T1000 (cell line): Measurements from ENCODE around the gene UNC93B1.
"Not testable (repeated sequence)": the region's sequence is repeated elsewhere in the genome, so short reads cannot be mapped to it uniquely, and the experiment has no call there.

ENCODE experiments used
- DNase-seq: peaks from one replicate; lab custom pipeline; 2025; ENCODE audit warnings: mixed read lengths; lab: John Stamatoyannopoulos, UW

UNC93B1 gene

GRCh38 chr11:68009391-68010089 lies 5.6 kb upstream of the UNC93B1 start:
- no peak for DNase-seq

- DNase-seq, result no peak
These were observed 4.8 kb upstream of the UNC93B1 start for GRCh38 chr11:68008381-68009337.

- no peak for DNase-seq
These were observed 3.8 kb upstream of the UNC93B1 start for GRCh38 chr11:68007498-68008380.

- no peak for DNase-seq
These were observed 2.8 kb upstream of the UNC93B1 start for GRCh38 chr11:68006606-68007166.

- DNase-seq, result no peak
These were observed 846 bp upstream of the UNC93B1 start for GRCh38 chr11:68004551-68005335.

- DNase-seq, result no peak
These were observed 705 bp downstream of the UNC93B1 start for GRCh38 chr11:68002938-68003845.

- no peak for DNase-seq
These were observed 1.3 kb downstream of the UNC93B1 start for GRCh38 chr11:68002575-68002937.

- no peak for DNase-seq
These were observed 4.2 kb downstream of the UNC93B1 start for GRCh38 chr11:67999704-68000103.

GRCh38 chr11:67999201-67999629 lies 4.7 kb downstream of the UNC93B1 start:
- DNase-seq, result no peak

GRCh38 chr11:67998150-67999045 lies 5.5 kb downstream of the UNC93B1 start:
- DNase-seq, result no peak

- DNase-seq, result no peak
These were observed 6.4 kb downstream of the UNC93B1 start for GRCh38 chr11:67997475-67997921.

- no peak for DNase-seq
These were observed 7.0 kb downstream of the UNC93B1 start for GRCh38 chr11:67996622-67997474.

- DNase-seq, result no peak
These were observed 7.8 kb downstream of the UNC93B1 start for GRCh38 chr11:67996051-67996450.

GRCh38 chr11:67995579-67995978 lies 8.3 kb downstream of the UNC93B1 start:
- DNase-seq, result not testable (repeated sequence)

- DNase-seq, result not testable (repeated sequence)
These were observed 8.8 kb downstream of the UNC93B1 start for GRCh38 chr11:67995129-67995528.

- DNase-seq, result not testable (repeated sequence)
These were observed 9.5 kb downstream of the UNC93B1 start for GRCh38 chr11:67994387-67994786.

- DNase-seq, result not testable (repeated sequence)
These were observed 10.1 kb downstream of the UNC93B1 start for GRCh38 chr11:67993821-67994220.
